DND-41 (cell line): ENCODE data around the gene MYO16.

Source experiments
- EZH2 ChIP-seq: IDR thresholded peaks from 3 replicates; pipeline ENCODE4 v1.6.1; 2012; ENCODE audit warnings: borderline replicate concordance, low read depth, mild to moderate bottlenecking, moderate library complexity, low read length, inconsistent platforms; ENCODE audit not compliant: severe bottlenecking
- TF ChIP-seq, protein P1 (sequence below): IDR thresholded peaks from 2 replicates; pipeline ENCODE4 v1.5.1; 2012; ENCODE audit warnings: borderline replicate concordance, low read length, moderate library complexity, mild to moderate bottlenecking; ENCODE audit not compliant: poor library complexity, severe bottlenecking; ENCODE audit errors: extremely low read depth

DNA sequence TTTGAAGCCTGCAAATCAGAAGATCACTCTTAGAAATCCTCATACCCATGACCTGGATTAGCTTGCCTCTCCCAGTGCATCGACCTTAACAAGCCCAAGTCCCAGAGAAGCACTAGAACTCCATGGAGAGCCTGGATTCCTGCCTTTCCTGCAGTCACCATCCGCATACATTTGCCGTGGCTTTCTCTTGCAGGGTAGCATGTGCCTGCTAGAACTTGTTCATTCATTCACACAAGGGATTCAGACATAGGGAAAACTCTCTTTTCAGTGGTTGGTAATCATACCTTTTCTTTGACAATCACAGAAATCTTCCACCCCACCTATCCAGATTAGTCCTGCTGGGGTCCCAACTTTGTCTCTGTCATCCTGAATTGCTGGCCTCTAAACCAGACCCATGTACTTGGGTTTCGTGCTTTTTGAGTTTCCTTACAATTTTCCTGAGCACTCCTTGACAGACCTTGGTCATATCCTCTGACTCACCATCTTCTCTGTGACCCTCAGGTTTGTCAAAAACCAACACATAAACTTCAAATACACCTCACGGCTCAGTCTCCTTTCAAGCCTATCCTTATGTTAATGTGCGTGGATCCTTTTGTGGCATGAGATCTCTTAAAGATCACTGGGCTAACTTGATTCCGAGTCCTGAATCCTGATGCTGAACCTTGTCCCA lies 355.0 kb downstream of the MYO16 start:
- TF ChIP-seq, protein P1, sequence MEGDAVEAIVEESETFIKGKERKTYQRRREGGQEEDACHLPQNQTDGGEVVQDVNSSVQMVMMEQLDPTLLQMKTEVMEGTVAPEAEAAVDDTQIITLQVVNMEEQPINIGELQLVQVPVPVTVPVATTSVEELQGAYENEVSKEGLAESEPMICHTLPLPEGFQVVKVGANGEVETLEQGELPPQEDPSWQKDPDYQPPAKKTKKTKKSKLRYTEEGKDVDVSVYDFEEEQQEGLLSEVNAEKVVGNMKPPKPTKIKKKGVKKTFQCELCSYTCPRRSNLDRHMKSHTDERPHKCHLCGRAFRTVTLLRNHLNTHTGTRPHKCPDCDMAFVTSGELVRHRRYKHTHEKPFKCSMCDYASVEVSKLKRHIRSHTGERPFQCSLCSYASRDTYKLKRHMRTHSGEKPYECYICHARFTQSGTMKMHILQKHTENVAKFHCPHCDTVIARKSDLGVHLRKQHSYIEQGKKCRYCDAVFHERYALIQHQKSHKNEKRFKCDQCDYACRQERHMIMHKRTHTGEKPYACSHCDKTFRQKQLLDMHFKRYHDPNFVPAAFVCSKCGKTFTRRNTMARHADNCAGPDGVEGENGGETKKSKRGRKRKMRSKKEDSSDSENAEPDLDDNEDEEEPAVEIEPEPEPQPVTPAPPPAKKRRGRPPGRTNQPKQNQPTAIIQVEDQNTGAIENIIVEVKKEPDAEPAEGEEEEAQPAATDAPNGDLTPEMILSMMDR = no peak
- no peak for TF ChIP-seq EZH2
